BE2C (cell line): Measurements from ENCODE around the gene CABP2.
"Not testable (repeated sequence)": the region's sequence is repeated elsewhere in the genome, so short reads cannot be mapped to it uniquely, and the experiment has no call there.

Source experiments
- DNase-seq: peaks from one replicate; pipeline ENCODE4 v3.0.0-alpha.2; 2020
- H3K27me3 ChIP-seq: fragments of 250-450 bp; sonication (Bioruptor Pico); 2 replicates; pipeline ENCODE4 v1.5.1; 2020; ENCODE audit warnings: mild to moderate bottlenecking
- H3K36me3 ChIP-seq: fragments of 250-450 bp; sonication (Bioruptor Pico); 2 replicates; pipeline ENCODE4 v1.5.1; 2020; ENCODE audit warnings: mild to moderate bottlenecking
- H3K4me1 ChIP-seq: fragments of 250-450 bp; sonication (Bioruptor Pico); 2 replicates; pipeline ENCODE4 v1.5.1; 2020
- H3K4me3 ChIP-seq: 2 replicates; pipeline ENCODE4 v1.5.1; 2011; ENCODE audit warnings: low read depth, low read length
- H3K9me3 ChIP-seq: fragments of 250-450 bp; sonication (Bioruptor Pico); 2 replicates; pipeline ENCODE4 v1.5.1; 2020
- CTCF ChIP-seq: IDR thresholded peaks from 2 replicates; pipeline ENCODE4 v1.5.1; 2012; ENCODE audit warnings: mild to moderate bottlenecking, low read depth, low read length

The CABP2 gene

GRCh38 chr11:67482827-67483798, 40.1 kb downstream of the CABP2 start, which contains the start of gene AIP:
AIP (plus strand) TSS chr11:67483026; CDS start chr11:67483159, 133 bp downstream.
- no peaks in the 10 kb centered on the region for H3K27me3 ChIP-seq
- peak within 1 kb of the TSS; percentile 73 for H3K4me3 ChIP-seq
- peak; percentile 99 for DNase-seq
- H3K36me3 ChIP-seq, result peaks cover 3% of the 10 kb centered on the region
- no peaks in the 10 kb centered on the region for H3K4me1 ChIP-seq
- TF ChIP-seq CTCF, result no peak
- H3K9me3 ChIP-seq, result 0 out of 2 replicates have a peak, but pooled peaks cover 8% of the 10 kb centered on the region

- DNase-seq, result no peak
- Histone ChIP-seq H3K36me3 (no peaks in the 10 kb centered on the region; the same call in 1 of the 2 replicates), H3K9me3 (0 out of 2 replicates have a peak, but pooled peaks cover 8% of the 10 kb centered on the region), H3K27me3 (no peaks in the 10 kb centered on the region), H3K4me3 (peak overlapping the region; percentile 73), H3K4me1 (no peaks in the 10 kb centered on the region)
- no peak for TF ChIP-seq CTCF
Measured at GRCh38 chr11:67482275-67482826, 40.9 kb downstream of the CABP2 start.

- not testable (repeated sequence) for H3K27me3 ChIP-seq, H3K4me3 ChIP-seq, H3K36me3 ChIP-seq, DNase-seq, H3K4me1 ChIP-seq, H3K9me3 ChIP-seq
Measured at GRCh38 chr11:67477344-67478050, 45.7 kb downstream of the CABP2 start.

- H3K27me3 ChIP-seq, H3K9me3 ChIP-seq, H3K4me1 ChIP-seq, H3K4me3 ChIP-seq, H3K36me3 ChIP-seq, DNase-seq: not testable (repeated sequence)
Measured at GRCh38 chr11:67476692-67477091, 46.6 kb downstream of the CABP2 start.

- no peaks in the 10 kb centered on the region for H3K4me1 ChIP-seq
- no peaks in the 10 kb centered on the region for H3K36me3 ChIP-seq
- DNase-seq, result no peak
- no peak for TF ChIP-seq CTCF
- H3K9me3 ChIP-seq, result no peaks in the 10 kb centered on the region
- no peaks in the 10 kb centered on the region for H3K27me3 ChIP-seq
- H3K4me3 ChIP-seq, result no peak overlapping the region
Measured at GRCh38 chr11:67472882-67473281, 50.4 kb downstream of the CABP2 start.

- Histone ChIP-seq H3K9me3 (no peaks in the 10 kb centered on the region), H3K4me1 (no peaks in the 10 kb centered on the region), H3K36me3 (no peaks in the 10 kb centered on the region), H3K27me3 (no peaks in the 10 kb centered on the region), H3K4me3 (no peak overlapping the region)
- DNase-seq, result no peak
- TF ChIP-seq CTCF, result no peak
Measured at GRCh38 chr11:67470337-67471002, 52.8 kb downstream of the CABP2 start.
